ENCODE results near the gene MIPOL1.

- TF ChIP-seq CTCF (IDR thresholded peaks at IDR 0.05) (no peak), POLR2A (IDR thresholded peaks at IDR 0.05) (no peak)
These were observed 299.7 kb downstream of the MIPOL1 start for GRCh38 chr14:37497422-37497821.
